Muscle layer of duodenum (tissue), 2 donors: ENCODE data around the gene LIN52.

Experiments used
- H3K27ac ChIP-seq: one replicate; pipeline ENCODE4 v1.7.0; 2013; ENCODE audit warnings: mild to moderate bottlenecking, low read length
- H3K27me3 ChIP-seq: one replicate; pipeline ENCODE4 v1.7.0; 2013; ENCODE audit warnings: low read depth, mild to moderate bottlenecking, control low read depth, low read length
- H3K36me3 ChIP-seq, 2 donors: one replicate each; pipeline ENCODE4 v1.7.0; 2013; ENCODE audit warnings: low read length in 2 of 2, control low read depth in 1 of 2, mild to moderate bottlenecking in 1 of 2; ENCODE audit not compliant: insufficient read depth in 2 of 2, control insufficient read depth in 1 of 2
- H3K4me1 ChIP-seq, 2 donors: one replicate each; pipeline ENCODE4 v1.7.0; 2013; ENCODE audit warnings: low read length in 2 of 2, mild to moderate bottlenecking in 2 of 2, control low read depth in 1 of 2, moderate library complexity in 1 of 2; ENCODE audit not compliant: insufficient read depth in 2 of 2, control insufficient read depth in 1 of 2
- H3K4me3 ChIP-seq, 2 donors: one replicate each; pipeline ENCODE4 v1.7.0; 2013; ENCODE audit warnings: low read length in 2 of 2, low read depth in 1 of 2, mild to moderate bottlenecking in 1 of 2
- H3K9me3 ChIP-seq, 2 donors: one replicate each; pipeline ENCODE4 v1.7.0; 2013; ENCODE audit warnings: low read length in 2 of 2, control low read depth in 1 of 2, mild to moderate bottlenecking in 1 of 2; ENCODE audit not compliant: control insufficient read depth in 1 of 2
- donor health status: healthy.

Gene LIN52

DNA sequence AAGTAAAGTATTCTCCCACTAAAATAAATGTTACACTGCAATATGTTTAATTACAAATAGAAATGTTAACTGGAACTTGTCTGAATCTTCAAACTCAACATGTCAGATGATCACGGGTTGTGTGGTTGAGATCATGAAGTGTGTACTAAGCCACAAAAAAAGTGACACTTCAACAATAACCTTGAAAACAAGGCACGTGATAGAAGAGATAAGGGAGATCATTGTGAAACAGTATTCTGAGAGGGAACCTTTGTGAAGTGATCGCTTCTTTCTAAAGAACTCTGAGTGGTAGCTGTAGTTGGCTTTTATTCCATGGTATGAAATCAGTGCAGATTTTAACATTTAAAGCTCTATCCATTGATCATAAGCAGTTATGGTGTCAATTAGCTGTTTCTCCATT, 60.0 kb downstream of the LIN52 start:
- H3K36me3 ChIP-seq: no peaks in the 10 kb centered on the region
- H3K4me1 ChIP-seq: peaks cover 0 to 3% of the 10 kb centered on the region in 2 donors
- H3K9me3 ChIP-seq: no peaks in the 10 kb centered on the region
- no peak overlapping the region for H3K4me3 ChIP-seq
- no peaks in the 10 kb centered on the region for H3K27me3 ChIP-seq
- H3K27ac ChIP-seq: no peak overlapping the region

DNA sequence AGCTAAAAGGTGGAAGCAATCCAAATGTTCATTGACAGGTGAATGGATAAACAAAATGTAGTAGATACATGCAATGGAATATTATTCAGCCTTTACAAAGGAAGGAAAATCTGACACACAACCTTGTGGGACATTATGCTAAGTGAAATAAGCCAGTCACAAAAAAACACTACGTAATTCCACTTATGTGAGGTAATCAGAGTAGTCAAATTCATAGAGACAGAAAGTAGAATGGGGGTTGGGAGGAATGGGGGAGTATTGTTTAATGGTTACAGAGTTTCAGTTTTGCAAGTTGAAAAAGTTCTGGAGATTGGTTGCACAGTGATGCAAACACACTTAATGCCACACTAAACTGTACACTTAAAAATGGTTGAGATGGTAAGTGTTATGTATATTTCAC, 62.8 kb downstream of the LIN52 start:
- Histone ChIP-seq H3K36me3 (no peaks in the 10 kb centered on the region), H3K9me3 (no peaks in the 10 kb centered on the region), H3K27me3 (no peaks in the 10 kb centered on the region), H3K27ac (no peak overlapping the region), H3K4me1 (no peaks in the 10 kb centered on the region), H3K4me3 (no peak overlapping the region)

DNA sequence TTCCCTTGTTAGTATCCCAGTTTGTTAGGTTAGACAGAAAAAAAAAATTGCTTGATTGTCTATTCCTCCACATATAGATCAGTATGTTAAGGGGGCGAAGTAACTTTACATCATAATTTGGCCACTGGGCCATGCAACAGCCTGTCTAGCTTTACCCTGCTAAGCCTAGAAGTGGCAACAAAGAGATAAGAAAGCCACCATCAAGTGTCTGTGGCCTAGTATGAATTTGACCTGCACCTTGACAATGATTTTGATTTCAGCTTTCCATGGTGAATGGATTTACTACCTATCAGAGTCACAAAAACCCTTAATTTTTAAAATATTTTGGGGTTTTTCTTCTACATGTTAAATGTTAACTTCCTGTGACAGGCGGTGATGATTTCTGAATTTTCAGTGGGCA, 63.9 kb downstream of the LIN52 start:
- Histone ChIP-seq H3K27ac (no peak overlapping the region), H3K27me3 (no peaks in the 10 kb centered on the region), H3K36me3 (no peaks in the 10 kb centered on the region), H3K4me1 (no peaks in the 10 kb centered on the region), H3K9me3 (no peaks in the 10 kb centered on the region), H3K4me3 (no peak overlapping the region)

DNA sequence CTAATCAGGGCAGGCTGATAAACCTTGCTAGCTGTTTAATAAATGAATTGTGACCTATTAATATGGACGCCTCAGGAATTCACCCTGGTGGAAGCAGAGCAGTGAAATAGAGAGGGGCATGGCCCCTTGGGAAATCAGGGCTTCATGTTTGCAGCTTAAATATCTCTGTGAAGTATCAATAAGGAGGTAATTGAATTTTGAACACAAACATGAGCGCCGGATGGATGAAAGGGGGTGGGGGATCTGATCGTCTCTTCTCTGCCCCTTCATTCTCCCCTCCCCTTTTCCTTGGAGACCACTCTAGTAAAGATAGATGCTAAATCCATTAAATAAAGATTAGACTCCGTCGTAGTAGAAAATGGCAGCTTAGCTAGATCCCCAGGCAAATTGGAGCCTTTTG, 70.5 kb downstream of the LIN52 start:
- Histone ChIP-seq H3K27me3 (no peaks in the 10 kb centered on the region), H3K36me3 (no peaks in the 10 kb centered on the region), H3K4me1 (no peaks in the 10 kb centered on the region), H3K27ac (no peak overlapping the region), H3K9me3 (no peaks in the 10 kb centered on the region), H3K4me3 (no peak overlapping the region)

DNA sequence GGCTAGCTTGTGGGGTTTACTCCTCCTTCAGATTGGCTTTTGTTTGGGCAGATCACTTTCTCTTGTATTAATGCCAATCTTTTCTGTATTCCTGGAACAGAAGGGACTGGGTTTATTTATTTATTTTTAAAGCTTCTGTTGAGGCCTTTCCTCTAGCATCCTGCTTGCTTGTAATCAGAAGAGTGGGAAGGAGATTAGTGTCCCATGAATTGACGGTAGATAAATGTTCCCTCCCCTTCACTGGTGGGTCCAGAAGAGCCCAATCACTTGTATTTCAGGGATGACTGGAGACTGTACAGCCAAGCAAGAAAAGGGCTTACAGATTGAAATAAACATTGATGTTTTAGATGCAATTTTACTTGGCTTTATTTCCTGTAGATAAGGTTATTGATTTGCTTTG, 71.0 kb downstream of the LIN52 start:
- no peaks in the 10 kb centered on the region for H3K9me3 ChIP-seq
- H3K4me1 ChIP-seq: no peaks in the 10 kb centered on the region
- H3K4me3 ChIP-seq: no peak overlapping the region
- no peak overlapping the region for H3K27ac ChIP-seq
- no peaks in the 10 kb centered on the region for H3K36me3 ChIP-seq
- no peaks in the 10 kb centered on the region for H3K27me3 ChIP-seq

DNA sequence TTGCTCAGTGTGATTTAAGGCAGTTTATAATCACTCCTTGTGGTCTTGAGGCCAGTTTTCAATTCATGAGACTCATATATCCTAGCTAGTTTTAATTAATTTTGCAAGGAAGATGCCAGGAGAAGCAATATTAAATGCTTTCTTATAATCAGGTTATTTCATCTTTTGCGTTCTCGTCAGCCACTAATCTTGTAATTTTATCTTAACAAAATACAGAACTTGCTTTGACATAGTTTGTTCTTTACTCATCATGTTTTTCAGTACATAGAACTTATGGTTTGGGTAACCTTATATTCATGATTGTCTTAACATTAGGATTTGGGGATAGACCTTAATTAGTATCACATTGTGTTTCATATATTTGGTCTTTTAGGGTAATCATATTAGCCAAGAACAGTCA, 76.0 kb downstream of the LIN52 start:
- no peak overlapping the region for H3K27ac ChIP-seq
- peaks cover 4 to 5% of the 10 kb centered on the region in 2 donors for H3K36me3 ChIP-seq
- H3K4me3 ChIP-seq: no peak overlapping the region
- no peaks in the 10 kb centered on the region for H3K9me3 ChIP-seq
- H3K4me1 ChIP-seq: no peaks in the 10 kb centered on the region
- no peaks in the 10 kb centered on the region for H3K27me3 ChIP-seq

DNA sequence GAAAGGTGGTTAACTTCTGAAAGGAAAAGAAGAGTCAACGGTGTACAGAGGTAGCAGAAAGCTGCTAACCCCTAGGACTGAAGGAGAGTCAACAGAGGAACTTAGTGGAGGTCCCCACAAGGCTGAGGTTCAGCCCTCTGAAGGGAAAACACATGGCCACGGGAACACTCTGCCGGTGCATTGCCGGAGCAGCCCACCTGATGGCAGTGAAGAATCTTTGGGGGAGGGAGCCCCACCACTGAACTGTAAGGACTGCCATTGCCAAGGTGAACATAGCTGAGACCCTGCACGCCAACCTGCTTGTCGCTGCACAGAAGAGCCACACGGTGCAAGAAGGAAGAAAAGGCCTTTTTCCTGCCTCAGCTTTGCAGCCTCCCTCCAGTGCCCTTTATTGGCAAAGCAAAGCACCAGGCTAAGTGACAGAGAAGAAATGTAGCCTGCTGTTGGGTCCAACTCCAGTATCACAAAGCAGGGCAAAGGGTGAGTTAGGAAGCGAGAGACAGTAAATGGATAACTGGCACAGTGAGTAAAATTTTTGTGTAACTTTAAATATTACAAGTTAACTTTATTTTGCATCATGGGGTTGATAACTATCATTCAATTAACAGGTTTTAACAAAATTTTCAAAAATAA, 76.9 kb downstream of the LIN52 start:
- Histone ChIP-seq H3K9me3 (no peaks in the 10 kb centered on the region), H3K36me3 (peaks cover 4 to 5% of the 10 kb centered on the region in 2 donors), H3K27ac (no peak overlapping the region), H3K27me3 (no peaks in the 10 kb centered on the region), H3K4me3 (no peak overlapping the region), H3K4me1 (no peaks in the 10 kb centered on the region)

DNA sequence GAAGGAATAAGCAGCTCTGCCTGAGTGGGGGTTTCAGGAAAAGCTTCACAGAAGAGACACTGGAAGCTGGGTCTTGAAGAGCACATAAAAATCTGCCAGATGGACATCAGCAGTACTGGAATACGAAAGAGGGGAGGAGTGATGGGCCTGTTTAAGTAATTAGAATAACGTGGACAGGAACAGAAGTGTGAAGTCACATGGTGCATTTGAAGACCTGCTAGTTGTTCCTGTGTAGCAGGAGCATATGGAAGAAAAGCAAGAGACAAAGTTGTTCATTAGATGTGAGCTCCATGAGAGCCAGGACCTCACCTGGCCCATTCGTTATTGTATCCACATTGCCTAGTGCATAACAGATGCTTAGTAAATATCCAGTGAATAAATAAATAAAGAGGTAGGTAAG, 85.2 kb downstream of the LIN52 start:
- Histone ChIP-seq H3K27me3 (no peaks in the 10 kb centered on the region), H3K36me3 (no peaks in the 10 kb centered on the region), H3K4me3 (no peak overlapping the region), H3K4me1 (no peaks in the 10 kb centered on the region), H3K9me3 (no peaks in the 10 kb centered on the region), H3K27ac (no peak overlapping the region)

DNA sequence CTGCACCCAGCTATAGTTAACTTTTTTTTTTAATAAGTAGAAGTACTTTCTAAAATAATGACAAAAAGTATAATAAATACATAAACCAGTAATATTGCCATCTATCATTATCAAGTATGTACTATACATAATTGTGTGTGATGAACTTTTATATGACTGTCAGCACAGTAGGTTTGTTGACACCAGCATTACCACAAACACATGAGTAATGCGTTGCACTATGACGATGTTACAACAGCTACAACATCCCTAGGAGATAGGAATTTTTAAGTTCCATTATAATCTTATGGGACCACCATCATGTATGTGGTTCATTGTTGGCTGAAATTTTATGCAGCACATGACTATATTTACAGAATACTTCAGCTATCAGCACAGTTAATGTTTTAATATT, 91.6 kb downstream of the LIN52 start:
- no peak overlapping the region for H3K27ac ChIP-seq
- H3K4me1 ChIP-seq: no peaks in the 10 kb centered on the region
- H3K27me3 ChIP-seq: no peaks in the 10 kb centered on the region
- no peaks in the 10 kb centered on the region for H3K9me3 ChIP-seq
- no peaks in the 10 kb centered on the region for H3K36me3 ChIP-seq
- H3K4me3 ChIP-seq: no peak overlapping the region

DNA sequence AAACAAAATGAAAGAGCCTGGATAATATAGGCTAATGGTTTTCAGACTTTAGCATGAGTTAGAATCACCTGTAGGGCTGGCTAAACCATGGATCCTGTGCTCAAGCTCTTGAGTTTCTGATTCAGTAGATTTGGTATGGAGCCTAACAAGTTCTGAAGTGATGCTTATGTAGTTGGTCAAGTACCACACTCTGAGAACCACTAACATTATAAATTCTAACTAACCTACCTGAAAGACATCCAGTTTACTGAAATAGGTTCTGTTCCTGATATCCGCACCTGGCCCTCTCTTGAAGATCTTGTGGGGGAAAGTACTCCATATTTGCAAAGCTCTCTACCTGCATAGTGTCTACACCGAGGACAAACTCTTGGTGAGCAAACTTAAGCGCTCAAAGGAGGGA, 95.1 kb downstream of the LIN52 start:
- Histone ChIP-seq H3K4me1 (no peaks in the 10 kb centered on the region), H3K27ac (no peak overlapping the region), H3K36me3 (no peaks in the 10 kb centered on the region), H3K27me3 (no peaks in the 10 kb centered on the region), H3K4me3 (no peak overlapping the region), H3K9me3 (no peaks in the 10 kb centered on the region)

DNA sequence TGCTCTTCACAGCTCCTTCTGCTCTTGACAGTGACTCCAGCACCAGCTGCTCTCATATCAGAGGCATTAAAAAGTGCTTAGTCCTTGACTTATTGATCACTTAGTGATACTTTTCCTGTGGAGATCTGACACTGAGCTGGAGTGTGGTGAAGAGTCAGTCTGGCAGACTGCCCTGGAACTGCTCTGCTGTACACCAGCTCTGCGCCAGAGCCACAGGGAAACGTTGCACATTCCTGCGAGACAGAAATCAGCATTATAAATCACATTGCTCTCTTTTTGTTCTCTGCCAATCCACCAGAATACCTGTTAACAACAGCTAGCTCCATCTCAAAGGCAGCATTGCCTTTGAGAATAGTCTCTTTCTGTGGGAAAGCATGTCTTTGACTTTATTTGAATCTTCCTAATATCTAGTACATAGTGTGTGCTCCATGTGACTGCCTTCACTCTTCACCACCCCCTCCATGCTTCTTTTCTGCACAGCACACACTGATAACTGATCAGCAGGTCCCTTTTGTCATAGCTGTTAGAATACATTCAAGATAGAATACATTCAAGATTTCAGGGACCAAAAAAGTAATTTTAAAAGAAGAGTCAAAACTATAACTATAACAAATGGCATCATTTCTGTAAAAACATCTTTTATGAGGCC, 106.3 kb downstream of the LIN52 start:
- Histone ChIP-seq H3K36me3 (no peaks in the 10 kb centered on the region), H3K27me3 (no peaks in the 10 kb centered on the region), H3K9me3 (no peaks in the 10 kb centered on the region), H3K4me1 (no peaks in the 10 kb centered on the region), H3K27ac (no peak overlapping the region), H3K4me3 (no peak overlapping the region)
